H1 (cell line): Measurements from ENCODE around the gene MAGI1. TPM values are rescaled to one million over a fixed set of nuclear protein-coding genes. Genes with fewer than 3 reads are reported as not detected.

Experiments used
- CTCF ChIA-PET: fragments of 300-600 bp; sonication (Branson Sonifier 250); formaldehyde crosslinking; loops from one replicate; lab custom pipeline; 2021; ENCODE audit not compliant: partially characterized antibody; lab: Charles Lee
- POLR2A ChIA-PET: fragments of 300-600 bp; sonication (Branson Sonifier 250); formaldehyde crosslinking; loops from one replicate; lab custom pipeline; 2021; ENCODE audit warnings: inconsistent platforms; ENCODE audit not compliant: partially characterized antibody; lab: Charles Lee
- DNase-seq, 2 experiments: peaks; one replicate each; pipeline versions ENCODE4 v3.0.0 to v3.0.0-alpha.2; 2010 to 2022; ENCODE audit warnings: low spot score in 2 of 2, low read depth in 1 of 2, mixed read lengths in 1 of 2
- FAIRE-seq: peaks from 2 replicates; lab custom pipeline; 2011; peaks lifted over from hg19 to GRCh38; lab: Jason Lieb, UNC
- H2AFZ ChIP-seq: 2 replicates; pipeline ENCODE4 v1.8.1; 2012; ENCODE audit warnings: low read length, inconsistent platforms
- H2AK5ac ChIP-seq: 2 replicates; pipeline ENCODE4 v1.6.1; 2013; ENCODE audit warnings: low read depth, low read length
- H2BK120ac ChIP-seq: replicated peaks from 2 replicates; pipeline ENCODE3; 2013; ENCODE audit warnings: low read depth, low read length, inconsistent platforms
- H2BK12ac ChIP-seq: 2 replicates; pipeline ENCODE4 v1.6.1; 2013; ENCODE audit warnings: low read depth, low read length
- H2BK15ac ChIP-seq: 2 replicates; pipeline ENCODE4 v1.6.1; 2013; ENCODE audit warnings: low read length
- H2BK20ac ChIP-seq: 2 replicates; pipeline ENCODE4 v1.6.1; 2013; ENCODE audit warnings: low read length
- H2BK5ac ChIP-seq: 2 replicates; pipeline ENCODE4 v1.6.1; 2013; ENCODE audit warnings: low read depth, low read length
- H3K14ac ChIP-seq: 2 replicates; pipeline ENCODE4 v1.6.1; 2013; ENCODE audit warnings: inconsistent platforms; ENCODE audit not compliant: insufficient read length
- H3K18ac ChIP-seq: 2 replicates; pipeline ENCODE4 v1.6.1; 2013; ENCODE audit warnings: low read length; ENCODE audit errors: extremely low read depth
- H3K23ac ChIP-seq: 2 replicates; pipeline ENCODE4 v1.6.1; 2013; ENCODE audit warnings: inconsistent platforms; ENCODE audit not compliant: insufficient read length
- H3K23me2 ChIP-seq: 2 replicates; pipeline ENCODE4 v1.6.1; 2013; ENCODE audit warnings: low read depth, low read length
- H3K27ac ChIP-seq: 2 replicates; pipeline ENCODE4 v1.6.1; 2011; ENCODE audit warnings: low read depth, low read length, inconsistent platforms
- H3K27me3 ChIP-seq, 4 experiments: replicated peaks in 1 of 4; 1 replicate in 1 of 4; 2 replicates in 3 of 4; pipeline versions ENCODE4 v1.6.1 to v1.8.1; 2011 to 2013; ENCODE audit warnings: low read length in 3 of 4, mild to moderate bottlenecking in 3 of 4, inconsistent platforms in 2 of 4, mixed read lengths in 2 of 4, moderate library complexity in 1 of 4; ENCODE audit not compliant: control insufficient read depth in 3 of 4, insufficient read depth in 3 of 4; ENCODE audit errors: extremely low read depth in 1 of 4
- H3K36me3 ChIP-seq, 4 experiments: 2 replicates each; pipeline versions ENCODE4 v1.6.1 to v1.8.1; 2011 to 2013; ENCODE audit warnings: mild to moderate bottlenecking in 4 of 4, low read length in 3 of 4, moderate library complexity in 2 of 4, control low read depth in 1 of 4, inconsistent platforms in 1 of 4; ENCODE audit not compliant: insufficient read depth in 4 of 4, control insufficient read depth in 2 of 4
- H3K4ac ChIP-seq: replicated peaks from 2 replicates; pipeline ENCODE3; 2013; ENCODE audit warnings: low read length, low read depth, mixed read lengths, inconsistent platforms; ENCODE audit not compliant: insufficient read length
- H3K4me1 ChIP-seq, 4 experiments: replicated peaks in 1 of 4; 1 replicate in 1 of 4; 2 replicates in 3 of 4; pipeline versions ENCODE4 v1.6.1 to v1.8.1; 2011 to 2013; ENCODE audit warnings: low read length in 3 of 4, inconsistent platforms in 2 of 4, mixed read lengths in 1 of 4; ENCODE audit not compliant: insufficient read depth in 4 of 4, control insufficient read depth in 3 of 4
- H3K4me2 ChIP-seq, 2 experiments: 2 replicates each; pipeline versions ENCODE4 v1.6.1 to v1.8.1; 2011 to 2013; ENCODE audit warnings: low read depth in 2 of 2, low read length in 2 of 2, control low read depth in 1 of 2, inconsistent platforms in 1 of 2, mild to moderate bottlenecking in 1 of 2; ENCODE audit not compliant: insufficient read depth in 1 of 2
- H3K4me3 ChIP-seq, 4 experiments: fragments of 200-600, 300-600 bp in 1 of 4; sonication (generic), shearing (Covaris generic), sonication (Bioruptor Twin) in 1 of 4; 2 replicates each; pipeline versions ENCODE4 v1.5.1 to v1.8.1; 2011 to 2016; ENCODE audit warnings: low read length in 4 of 4, low read depth in 3 of 4, control low read depth in 2 of 4, inconsistent platforms in 2 of 4, mild to moderate bottlenecking in 2 of 4, mixed read lengths in 1 of 4, moderate library complexity in 1 of 4; ENCODE audit not compliant: insufficient read depth in 2 of 4; ENCODE audit errors: extremely low read depth in 1 of 4
- H3K56ac ChIP-seq: replicated peaks from 2 replicates; pipeline ENCODE3; 2013; ENCODE audit warnings: low read depth, mild to moderate bottlenecking, mixed read lengths, low read length, inconsistent platforms; ENCODE audit not compliant: insufficient read length
- H3K79me1 ChIP-seq: 2 replicates; pipeline ENCODE4 v1.6.1; 2013; ENCODE audit warnings: low read depth, low read length, control low read depth
- H3K79me2 ChIP-seq, 2 experiments: 2 replicates each; pipeline versions ENCODE4 v1.6.1 to v1.8.1; 2012 to 2013; ENCODE audit warnings: low read length in 2 of 2, mild to moderate bottlenecking in 2 of 2, inconsistent platforms in 1 of 2; ENCODE audit not compliant: insufficient read depth in 2 of 2, control insufficient read depth in 1 of 2
- H3K9ac ChIP-seq, 4 experiments: replicated peaks in 1 of 4; 1 replicate in 1 of 4; 2 replicates in 3 of 4; pipeline versions ENCODE4 v1.6.1 to v1.8.1; 2011 to 2013; ENCODE audit warnings: low read depth in 3 of 4, low read length in 3 of 4, control low read depth in 2 of 4, mild to moderate bottlenecking in 2 of 4, moderate library complexity in 2 of 4, inconsistent platforms in 1 of 4; ENCODE audit errors: extremely low read depth in 1 of 4
- H3K9me3 ChIP-seq, 2 experiments: 2 replicates each; pipeline versions ENCODE4 v1.6.1 to v1.8.1; 2012 to 2013; ENCODE audit warnings: mild to moderate bottlenecking in 2 of 2, moderate library complexity in 2 of 2, control low read depth in 1 of 2, inconsistent platforms in 1 of 2, low read depth in 1 of 2, low read length in 1 of 2, mixed read lengths in 1 of 2; ENCODE audit not compliant: insufficient read depth in 2 of 2
- H4K20me1 ChIP-seq, 2 experiments: replicated peaks in 1 of 2; 2 replicates each; pipeline versions ENCODE3 to v1.8.1; 2011 to 2013; ENCODE audit warnings: inconsistent platforms in 2 of 2, low read length in 2 of 2, mild to moderate bottlenecking in 1 of 2; ENCODE audit not compliant: insufficient read depth in 2 of 2, control insufficient read depth in 1 of 2
- H4K5ac ChIP-seq: 2 replicates; pipeline ENCODE4 v1.6.1; 2013; ENCODE audit warnings: low read length, low read depth, mixed read lengths, inconsistent platforms; ENCODE audit not compliant: insufficient read length
- H4K8ac ChIP-seq: 2 replicates; pipeline ENCODE4 v1.8.0; 2013; ENCODE audit warnings: mild to moderate bottlenecking, moderate library complexity, low read length, inconsistent platforms; ENCODE audit not compliant: insufficient read depth; ENCODE audit errors: extremely low read depth
- H4K91ac ChIP-seq: replicated peaks from 2 replicates; pipeline ENCODE3; 2013; ENCODE audit warnings: low read length, mixed read lengths, inconsistent platforms; ENCODE audit not compliant: insufficient read length
- CTCF ChIP-seq, 3 experiments: IDR thresholded peaks; 1 replicate in 2 of 3; 2 replicates in 1 of 3; pipeline versions ENCODE4 v1.5.1 to v1.6.1; 2011; ENCODE audit warnings: low read length in 3 of 3, mild to moderate bottlenecking in 3 of 3, inconsistent platforms in 2 of 3, low read depth in 1 of 3, moderate library complexity in 1 of 3; ENCODE audit not compliant: insufficient read depth in 1 of 3; ENCODE audit errors: control extremely low read depth in 1 of 3
- JUN ChIP-seq: IDR thresholded peaks from 2 replicates; pipeline ENCODE4 v1.6.1; 2011; ENCODE audit warnings: low read depth, mild to moderate bottlenecking, improper control_type of control experiment, low read length
- JUND ChIP-seq: IDR thresholded peaks from 2 replicates; pipeline ENCODE4 v1.6.1; 2011; ENCODE audit warnings: mild to moderate bottlenecking, improper control_type of control experiment, low read length
- NRF1 ChIP-seq: IDR thresholded peaks from 2 replicates; pipeline ENCODE4 v1.6.1; 2011; ENCODE audit warnings: mild to moderate bottlenecking, low read depth, low read length, improper control_type of control experiment
- POU5F1 ChIP-seq: IDR thresholded peaks from 2 replicates; pipeline ENCODE4 v1.6.1; 2011; ENCODE audit warnings: low read depth, mild to moderate bottlenecking, low read length, moderate library complexity
- RFX5 ChIP-seq: IDR thresholded peaks from 2 replicates; pipeline ENCODE4 v1.6.1; 2011; ENCODE audit warnings: low read depth, low read length, improper control_type of control experiment, borderline replicate concordance
- RNF2 ChIP-seq: fragments of 200-900, 300-1000 bp; sonication (generic); IDR thresholded peaks from 2 replicates; pipeline ENCODE4 v1.7.1; 2016; ENCODE audit warnings: borderline replicate concordance, low read depth, mild to moderate bottlenecking, antibody characterized with exemption, low read length; ENCODE audit not compliant: poor library complexity, severe bottlenecking; ENCODE audit errors: missing control alignments
- SAP30 ChIP-seq: fragments of 300-600 bp; sonication (generic); IDR thresholded peaks from 2 replicates; pipeline ENCODE4 v1.7.1; 2012; ENCODE audit warnings: low read length, moderate library complexity, mild to moderate bottlenecking, inconsistent platforms; ENCODE audit not compliant: insufficient read depth, insufficient replicate concordance
- SIX5 ChIP-seq: IDR thresholded peaks from 2 replicates; pipeline ENCODE4 v1.6.1; 2011; ENCODE audit warnings: mild to moderate bottlenecking, low read depth, low read length
- SUZ12 ChIP-seq: fragments of 200-600 bp; sonication (generic); IDR thresholded peaks from 2 replicates; pipeline ENCODE4 v1.6.1; 2012; ENCODE audit warnings: mild to moderate bottlenecking, inconsistent platforms, low read length, moderate library complexity, mixed read lengths
- TEAD4 ChIP-seq: IDR thresholded peaks from 2 replicates; pipeline ENCODE4 v1.6.1; 2012; ENCODE audit warnings: low read depth, low read length, inconsistent platforms, mixed read lengths
- WGBS, 2 experiments: shearing (Covaris generic) in 1 of 2; methylation state at CpG; one replicate each; pipeline versions ENCODE4 v1.1.6 to v1.1.7; 2013 to 2015; ENCODE audit warnings: low lambda C conversion rate in 2 of 2, mixed read lengths in 2 of 2, inconsistent platforms in 1 of 2, low coverage in 1 of 2, missing lambda C conversion rate in 1 of 2; ENCODE audit not compliant: insufficient replicate concordance in 2 of 2, insufficient coverage in 1 of 2, insufficient read length in 1 of 2; ENCODE audit errors: extremely low coverage in 1 of 2, missing lambda C conversion rate in 1 of 2; 5-methylcytosine and 5-hydroxymethylcytosine counted together
- polyA plus RNA-seq, 7 experiments: library from polyadenylated mRNA; depleted of rRNA in 3 of 7; stranded (reverse) in 5 of 7; unstranded in 2 of 7; fragments of >200 nt in 5 of 7; fragments of 200-250 nt in 2 of 7; gene quantifications; 1 replicate in 5 of 7; 2 replicates in 1 of 7; 4 replicates in 1 of 7; pipeline versions ENCODE4 v1.2.1 to v1.2.3, GENCODE V29; 2011 to 2013; ENCODE audit warnings: missing spikeins in 2 of 7, mixed read lengths in 2 of 7
- total RNA-seq: library from RNA; stranded (reverse); fragmentation: NEBNext Ultra II Directional; extraction: Animal tissue kit (Norgen Biotek cat#: 25700); gene quantifications from 2 replicates; pipeline ENCODE4 v1.2.1, GENCODE V29; 2021

MAGI1 gene
- total and polyA plus RNA-seq, 2 of the 8 experiments (the other 6 are each of a cell fraction or from before 2014, with no cell fraction given), result 19.8 to 78.0 TPM

- Histone ChIP-seq H3K9ac (no peak overlapping the region), H3K36me3 (no peaks in the 10 kb centered on the region), H2BK15ac (no peak overlapping the region), H2AK5ac (no peak overlapping the region), H2BK5ac (no peak overlapping the region), H3K27ac (no peak overlapping the region), H4K5ac (no peak overlapping the region), H4K8ac (no peak overlapping the region), H3K4me1 (peaks cover 0 to 5% (median 4%) of the 10 kb centered on the region in 4 experiments; a peak in 3 of 7 replicates), H3K14ac (no peak overlapping the region), H3K79me2 (no peaks in the 10 kb centered on the region), H2BK20ac (no peak overlapping the region), H2AFZ (no peak overlapping the region), H3K18ac (no peak overlapping the region), H2BK120ac (no peak overlapping the region), H3K23me2 (no peaks in the 10 kb centered on the region), H4K20me1 (no peaks in the 10 kb centered on the region), H3K27me3 (no peaks in the 10 kb centered on the region), H3K23ac (no peak overlapping the region), H3K4ac (no peak overlapping the region), H3K9me3 (peaks cover 0 to 8% of the 10 kb centered on the region in 2 experiments; a peak in 2 of 4 replicates), H2BK12ac (no peak overlapping the region), H3K4me2 (no peak overlapping the region), H4K91ac (no peak overlapping the region), H3K79me1 (no peaks in the 10 kb centered on the region), H3K4me3 (no peak overlapping the region), H3K56ac (no peak overlapping the region)
- CTCF ChIA-PET, result interaction anchor here (1.0 kb wide), 1 partner anchor 187 kb away, joined by 3 read pairs; no protein-coding TSS in a partner anchor
- WGBS, 2 experiments, result 97% methylated on average over 1 of the region's 1 CpG; no CpG with 5 or more reads in 1 of the 2 experiments
- FAIRE-seq (no peak), DNase-seq (no peak)
- POLR2A ChIA-PET, result no interaction called here
- TF ChIP-seq SAP30 (no peak), TEAD4 (no peak), POU5F1 (no peak), RFX5 (no peak), SUZ12 (no peak), SIX5 (no peak), NRF1 (no peak), JUN (no peak), JUND (no peak), RNF2 (no peak), CTCF (IDR thresholded peaks at IDR 0.05; ENCODE audit: control extremely low read depth in 1 of 3, insufficient read depth in 1 of 3, low read depth in 1 of 3, low read length in 3 of 3) (no peak)
Measured at GRCh38 chr3:65653731-65654130, 385.0 kb downstream of the MAGI1 start.
